Kidney (tissue), 14 donors: ENCODE measurements around the gene FAT1. TPM values are rescaled to one million over a fixed set of nuclear protein-coding genes. Genes with fewer than 3 reads are reported as not detected.
A peak's percentile ranks its signal among the peaks of the same experiment; 100 is the strongest.
"Not testable (repeated sequence)": the region's sequence is repeated elsewhere in the genome, so short reads cannot be mapped to it uniquely, and the experiment has no call there.

Source experiments
- DNase-seq, 5 donors: peaks; one replicate each; pipeline ENCODE4 v3.0.0-alpha.2; 2013 to 2020
- FAIRE-seq: peaks from 2 replicates; lab custom pipeline; 2012; peaks lifted over from hg19 to GRCh38; lab: Jason Lieb, UNC
- H3K27ac ChIP-seq, 2 donors: one replicate each; pipeline ENCODE4 v1.7.0; 2013; ENCODE audit warnings: low read depth in 2 of 2, low read length in 2 of 2, inconsistent platforms in 1 of 2
- H3K27me3 ChIP-seq: one replicate; pipeline ENCODE4 v1.7.1; 2013; ENCODE audit warnings: low read length, inconsistent platforms; ENCODE audit not compliant: control insufficient read depth, insufficient read depth
- H3K36me3 ChIP-seq, 3 donors: one replicate each; pipeline versions ENCODE4 v1.7.0 to v1.7.1; 2013; ENCODE audit warnings: low read length in 3 of 3, control low read depth in 1 of 3, inconsistent platforms in 1 of 3; ENCODE audit not compliant: insufficient read depth in 3 of 3, control insufficient read depth in 2 of 3
- H3K4me1 ChIP-seq, 3 donors: one replicate each; pipeline versions ENCODE4 v1.7.0 to v1.7.1; 2013; ENCODE audit warnings: low read length in 3 of 3, inconsistent platforms in 1 of 3, low read depth in 1 of 3; ENCODE audit not compliant: control insufficient read depth in 2 of 3, insufficient read depth in 2 of 3
- H3K4me3 ChIP-seq, 3 donors: one replicate each; pipeline versions ENCODE4 v1.7.0 to v1.8.1; 2013; ENCODE audit warnings: low read length in 3 of 3, control low read depth in 1 of 3, inconsistent platforms in 1 of 3
- H3K9ac ChIP-seq, 3 donors: one replicate each; pipeline versions ENCODE4 v1.7.0 to v1.7.1; 2013; ENCODE audit warnings: low read length in 3 of 3, control low read depth in 1 of 3, inconsistent platforms in 1 of 3
- H3K9me3 ChIP-seq, 3 donors: one replicate each; pipeline versions ENCODE4 v1.7.0 to v1.7.1; 2013; ENCODE audit warnings: low read length in 3 of 3, control low read depth in 1 of 3, inconsistent platforms in 1 of 3; ENCODE audit not compliant: control insufficient read depth in 2 of 3, insufficient read depth in 1 of 3
- intact Hi-C: fragments of 100-400 bp; cut with DNase I; formaldehyde crosslinking; loops from one replicate; pipeline ENCODE4 v1.11.1; 2022
- polyA plus RNA-seq: library from polyadenylated mRNA; stranded (reverse); fragments of 350-450 nt; fragmentation: Illumina TruSeq; extraction: RNeasy Lipid Tissue Mini Kit (QIAGEN cat#74804); gene quantifications from one replicate; pipeline ENCODE4 v1.2.3, GENCODE V29; 2014; ENCODE audit warnings: low read depth, low replicate concordance; ENCODE audit not compliant: insufficient read depth
- total RNA-seq: library from RNA; stranded (reverse); fragmentation: NEBNext Ultra II Directional; extraction: Animal tissue kit (Norgen Biotek cat#: 25700); gene quantifications from one replicate; pipeline ENCODE4 v1.2.1, GENCODE V29; 2021
- TF ChIP-seq, protein P1 (sequence below): IDR thresholded peaks from 3 replicates; pipeline ENCODE4 v1.5.1; 2012; ENCODE audit warnings: mild to moderate bottlenecking, moderate library complexity, borderline replicate concordance; ENCODE audit not compliant: insufficient read depth; ENCODE audit errors: extremely low read depth
- donor health status: control.
- donor health status: control.
- donor health status: control.
- donor health status: control.
- donor health status: control.
- donor health status: DM: yes; HTN: yes; CAD: no.
- donor health status: Normal renal cell carcinoma (clear cell type).

Gene FAT1
- total and polyA plus RNA-seq, 2 donors from 2014 or later: 62.2 to 254 TPM

DNA sequence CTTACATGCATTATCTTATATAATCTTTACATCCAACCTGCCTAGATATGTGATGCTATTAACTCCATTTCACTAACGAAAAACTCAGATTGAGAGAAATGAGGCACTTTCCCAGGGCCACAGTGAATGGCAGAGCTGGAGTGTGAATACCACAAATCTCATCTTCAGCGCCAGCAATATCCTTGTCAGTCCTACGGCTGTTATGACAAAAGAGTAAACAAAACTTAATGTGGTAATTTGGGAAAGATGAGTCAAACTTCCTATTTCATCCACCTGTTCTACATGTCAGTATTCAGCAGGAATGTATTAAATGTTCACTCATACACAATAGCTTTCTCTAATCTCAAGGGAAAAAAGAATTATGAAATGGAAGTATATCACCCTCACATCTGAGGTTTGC is 56.9 kb downstream of the FAT1 start:
- TF ChIP-seq, protein P1, sequence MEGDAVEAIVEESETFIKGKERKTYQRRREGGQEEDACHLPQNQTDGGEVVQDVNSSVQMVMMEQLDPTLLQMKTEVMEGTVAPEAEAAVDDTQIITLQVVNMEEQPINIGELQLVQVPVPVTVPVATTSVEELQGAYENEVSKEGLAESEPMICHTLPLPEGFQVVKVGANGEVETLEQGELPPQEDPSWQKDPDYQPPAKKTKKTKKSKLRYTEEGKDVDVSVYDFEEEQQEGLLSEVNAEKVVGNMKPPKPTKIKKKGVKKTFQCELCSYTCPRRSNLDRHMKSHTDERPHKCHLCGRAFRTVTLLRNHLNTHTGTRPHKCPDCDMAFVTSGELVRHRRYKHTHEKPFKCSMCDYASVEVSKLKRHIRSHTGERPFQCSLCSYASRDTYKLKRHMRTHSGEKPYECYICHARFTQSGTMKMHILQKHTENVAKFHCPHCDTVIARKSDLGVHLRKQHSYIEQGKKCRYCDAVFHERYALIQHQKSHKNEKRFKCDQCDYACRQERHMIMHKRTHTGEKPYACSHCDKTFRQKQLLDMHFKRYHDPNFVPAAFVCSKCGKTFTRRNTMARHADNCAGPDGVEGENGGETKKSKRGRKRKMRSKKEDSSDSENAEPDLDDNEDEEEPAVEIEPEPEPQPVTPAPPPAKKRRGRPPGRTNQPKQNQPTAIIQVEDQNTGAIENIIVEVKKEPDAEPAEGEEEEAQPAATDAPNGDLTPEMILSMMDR: no peak
- intact Hi-C loops: no loop called here
- no peak for DNase-seq
- Histone ChIP-seq H3K4me1 (peaks cover 0 to 12% (median 2%) of the 10 kb centered on the region in 3 donors), H3K9ac (no peak overlapping the region), H3K9me3 (no peaks in the 10 kb centered on the region), H3K36me3 (peaks cover 0 to 7% (median 0%) of the 10 kb centered on the region in 3 donors), H3K4me3 (no peak overlapping the region), H3K27ac (no peak overlapping the region), H3K27me3 (no peaks in the 10 kb centered on the region)
- no peak for FAIRE-seq

DNA sequence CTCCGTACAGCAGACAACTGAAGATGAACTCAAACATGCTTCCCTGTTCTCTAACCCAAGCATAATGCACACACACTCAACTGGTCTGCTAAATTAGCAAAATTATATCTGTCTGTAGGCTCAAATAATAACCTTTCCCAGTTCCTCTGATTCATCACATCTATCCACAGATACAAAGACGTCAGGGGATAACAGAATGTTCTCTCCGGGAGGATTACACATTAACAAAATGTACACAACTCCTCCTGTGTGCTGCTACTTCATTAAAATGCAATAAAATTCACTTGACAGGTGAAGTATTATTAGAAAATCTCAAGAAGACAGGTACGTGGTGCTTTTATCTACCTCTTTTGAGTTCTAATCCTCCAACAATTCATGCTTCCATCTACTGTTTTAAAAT is 57.4 kb downstream of the FAT1 start:
- H3K36me3 ChIP-seq: peaks cover 0 to 7% (median 0%) of the 10 kb centered on the region in 3 donors
- intact Hi-C loops: no loop called here
- no peak overlapping the region for H3K9ac ChIP-seq
- no peak for DNase-seq
- peaks cover 0 to 12% (median 2%) of the 10 kb centered on the region in 3 donors for H3K4me1 ChIP-seq
- H3K27ac ChIP-seq: no peak overlapping the region
- no peaks in the 10 kb centered on the region for H3K9me3 ChIP-seq
- H3K27me3 ChIP-seq: no peaks in the 10 kb centered on the region
- H3K4me3 ChIP-seq: no peak overlapping the region
- TF ChIP-seq, protein P1: no peak
- no peak for FAIRE-seq

DNA sequence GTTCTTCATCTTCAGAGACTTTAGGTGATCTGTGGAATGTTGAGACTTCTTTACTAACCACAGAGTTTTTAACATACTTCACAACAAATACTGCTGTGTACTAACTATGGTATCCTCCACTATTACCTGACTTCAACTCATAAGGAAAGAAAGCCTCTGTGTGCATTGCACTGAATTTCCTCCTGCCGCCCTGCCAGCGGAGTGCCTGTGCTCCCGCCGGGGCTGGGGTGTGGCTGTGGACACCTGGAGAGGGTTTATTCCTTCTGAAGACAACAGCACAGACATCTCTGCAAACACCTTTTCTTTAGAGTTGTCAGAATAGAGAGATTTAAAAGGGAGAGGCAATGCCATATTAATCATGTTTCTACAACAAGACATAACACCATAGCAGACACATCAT is 63.3 kb downstream of the FAT1 start:
- H3K36me3 ChIP-seq: peaks cover 0 to 14% (median 3%) of the 10 kb centered on the region in 3 donors
- FAIRE-seq (no peak), DNase-seq (no peak)
- no peaks in the 10 kb centered on the region for H3K27me3 ChIP-seq
- H3K4me1 ChIP-seq: peaks cover 3 to 10% (median 7%) of the 10 kb centered on the region in 3 donors
- no peak overlapping the region for H3K4me3 ChIP-seq
- no peaks in the 10 kb centered on the region for H3K9me3 ChIP-seq
- no peak overlapping the region for H3K27ac ChIP-seq
- intact Hi-C loops: no loop called here
- no peak overlapping the region for H3K9ac ChIP-seq
- TF ChIP-seq, protein P1: no peak

DNA sequence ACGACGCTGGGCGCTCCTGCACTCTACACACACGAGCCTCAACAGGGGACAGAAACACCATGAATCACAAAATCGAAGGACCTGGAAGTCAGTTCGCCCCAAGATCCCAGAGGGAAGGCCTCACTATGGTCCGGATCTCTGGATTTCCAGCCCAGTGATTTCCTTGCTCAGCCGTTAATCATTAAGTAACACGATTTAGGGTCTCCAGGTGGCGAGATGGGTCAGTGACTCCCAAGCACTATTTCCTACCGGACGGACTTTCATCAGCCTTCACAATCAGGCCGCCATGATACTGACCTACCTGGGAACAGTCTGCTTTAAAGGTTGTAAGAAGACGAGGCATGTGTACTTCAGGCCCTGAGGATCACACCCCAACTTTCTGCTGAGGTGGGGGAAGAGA is 63.7 kb downstream of the FAT1 start:
- no peak for DNase-seq
- Histone ChIP-seq H3K27ac (no peak overlapping the region), H3K27me3 (no peaks in the 10 kb centered on the region), H3K36me3 (peaks cover 0 to 14% (median 3%) of the 10 kb centered on the region in 3 donors), H3K9me3 (no peaks in the 10 kb centered on the region), H3K4me1 (peaks cover 3 to 10% (median 7%) of the 10 kb centered on the region in 3 donors), H3K9ac (no peak overlapping the region), H3K4me3 (peak overlapping the region in 1 of 3 donors; percentile 10)
- intact Hi-C loops: no loop called here
- FAIRE-seq: no peak
- TF ChIP-seq, protein P1: no peak

DNA sequence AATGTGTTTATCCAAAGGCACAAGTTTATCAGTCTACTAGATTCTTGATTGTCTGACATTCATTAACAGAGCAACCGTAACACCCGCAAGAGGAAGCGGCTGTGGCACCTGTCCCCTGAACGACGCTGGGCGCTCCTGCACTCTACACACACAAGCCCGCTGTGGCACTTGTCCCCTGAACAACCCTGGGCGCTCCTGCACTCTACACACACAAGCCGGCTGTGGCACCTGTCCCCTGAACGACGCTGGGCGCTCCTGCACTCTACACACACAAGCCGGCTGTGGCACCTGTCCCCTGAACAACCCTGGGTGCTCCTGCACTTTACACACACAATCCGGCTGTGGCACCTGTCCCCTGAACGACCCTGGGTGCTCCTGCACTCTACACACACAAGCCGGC is 64.2 kb downstream of the FAT1 start:
- H3K4me1 ChIP-seq, H3K9ac ChIP-seq, FAIRE-seq, DNase-seq, intact Hi-C loops, H3K9me3 ChIP-seq, H3K27me3 ChIP-seq, H3K4me3 ChIP-seq: not testable (repeated sequence)
- peak overlapping the region in 1 of 2 donors; percentile 47 for H3K27ac ChIP-seq
- H3K36me3 ChIP-seq: peaks cover 0 to 14% (median 3%) of the 10 kb centered on the region in 3 donors
